HEK293 (cell line): ENCODE results near the gene RRN3.
"Not testable (repeated sequence)": the region's sequence is repeated elsewhere in the genome, so short reads cannot be mapped to it uniquely, and the experiment has no call there.

Experiments
- CTCF ChIA-PET: fragments of 350-600 bp; formaldehyde crosslinking; extraction: SDS; loops from one replicate; lab custom pipeline; 2021; ENCODE audit warnings: antibody characterized with exemption; lab: Yijun Ruan, JAX
- POLR2A ChIA-PET: fragments of 300-600 bp; formaldehyde crosslinking; extraction: SDS; loops from one replicate; lab custom pipeline; 2020; ENCODE audit warnings: antibody characterized with exemption, inconsistent platforms; lab: Yijun Ruan, JAX
- H3K27ac ChIP-seq: fragments of 200-500 bp; sonication (Bioruptor generic); 2 replicates; pipeline ENCODE4 v1.5.1; 2014; ENCODE audit warnings: low read depth, low read length, control low read depth, inconsistent platforms; ENCODE audit errors: extremely low read depth
- H3K36me3 ChIP-seq, 2 experiments: fragments of 200-500 bp in 1 of 2; sonication (Bioruptor generic) in 1 of 2; 1 replicate in 1 of 2; 2 replicates in 1 of 2; pipeline ENCODE4 v1.5.1; 2014 to 2017; ENCODE audit warnings: inconsistent platforms in 2 of 2, low read length in 2 of 2; ENCODE audit not compliant: control insufficient read depth in 2 of 2, insufficient read depth in 1 of 2
- H3K4me1 ChIP-seq: fragments of 200-500 bp; sonication (Bioruptor generic); 2 replicates; pipeline ENCODE4 v1.5.1; 2014; ENCODE audit warnings: mild to moderate bottlenecking, low read length, inconsistent platforms; ENCODE audit not compliant: control insufficient read depth, insufficient read depth
- H3K4me3 ChIP-seq: 2 replicates; pipeline ENCODE4 v1.5.1; 2011; ENCODE audit warnings: low read depth, mild to moderate bottlenecking, control low read depth, low read length, moderate library complexity
- H3K9me3 ChIP-seq: fragments of 200-500 bp; sonication (Bioruptor generic); 2 replicates; pipeline ENCODE4 v1.5.1; 2014; ENCODE audit warnings: low read depth, low read length, inconsistent platforms; ENCODE audit not compliant: control insufficient read depth, insufficient read depth
- IKZF3 ChIP-seq: fragments of 450-650 bp; IDR thresholded peaks from 2 replicates; pipeline ENCODE4 v1.5.0; 2018; ENCODE audit warnings: missing biosample characterization, mild to moderate bottlenecking, missing genetic modification characterization, moderate library complexity
- KLF10 ChIP-seq: fragments of 450-650 bp; IDR thresholded peaks from 2 replicates; pipeline ENCODE4 v1.5.1; 2018; ENCODE audit warnings: missing biosample characterization, mild to moderate bottlenecking, missing genetic modification characterization
- KLF9 ChIP-seq: fragments of 450-650 bp; formaldehyde crosslinking; IDR thresholded peaks from 2 replicates; pipeline ENCODE4 v1.5.1; 2016; ENCODE audit warnings: missing biosample characterization, missing genetic modification characterization, low read depth
- OSR2 ChIP-seq: fragments of 450-650 bp; formaldehyde crosslinking; IDR thresholded peaks from 2 replicates; pipeline ENCODE4 v1.5.1; 2016; ENCODE audit warnings: missing biosample characterization, missing genetic modification characterization
- PRDM1 ChIP-seq: fragments of 450-650 bp; formaldehyde crosslinking; IDR thresholded peaks from 2 replicates; pipeline ENCODE4; 2016; ENCODE audit warnings: missing biosample characterization, missing genetic modification characterization
- SP7 ChIP-seq: fragments of 450-650 bp; formaldehyde crosslinking; IDR thresholded peaks from 2 replicates; pipeline ENCODE4 v1.5.1; 2016; ENCODE audit warnings: missing biosample characterization, missing genetic modification characterization
- ZBTB17 ChIP-seq: fragments of 450-650 bp; formaldehyde crosslinking; IDR thresholded peaks from 2 replicates; pipeline ENCODE4 v1.5.1; 2016; ENCODE audit warnings: missing biosample characterization, missing genetic modification characterization
- ZBTB21 ChIP-seq: fragments of 450-650 bp; formaldehyde crosslinking; IDR thresholded peaks from 2 replicates; pipeline ENCODE4 v1.5.1; 2017; ENCODE audit warnings: missing biosample characterization, missing genetic modification characterization
- ZEB2 ChIP-seq: fragments of 450-650 bp; formaldehyde crosslinking; IDR thresholded peaks from 2 replicates; pipeline ENCODE4 v1.5.1; 2016; ENCODE audit warnings: missing biosample characterization, missing genetic modification characterization
- ZNF324 ChIP-seq: fragments of 450-650 bp; formaldehyde crosslinking; IDR thresholded peaks from 2 replicates; pipeline ENCODE4 v1.5.1; 2016; ENCODE audit warnings: missing biosample characterization, missing genetic modification characterization
- ZNF335 ChIP-seq: fragments of 450-650 bp; formaldehyde crosslinking; conservative IDR thresholded peaks from 2 replicates; pipeline ENCODE4 v1.5.1; 2016; ENCODE audit warnings: missing biosample characterization, missing genetic modification characterization
- ZNF362 ChIP-seq: fragments of 450-650 bp; formaldehyde crosslinking; IDR thresholded peaks from 2 replicates; pipeline ENCODE4 v1.5.1; 2016; ENCODE audit warnings: missing biosample characterization, missing genetic modification characterization
- ZNF366 ChIP-seq: fragments of 450-650 bp; formaldehyde crosslinking; conservative IDR thresholded peaks from 2 replicates; pipeline ENCODE4 v1.5.1; 2016; ENCODE audit warnings: missing biosample characterization, missing genetic modification characterization
- ZNF513 ChIP-seq: fragments of 450-650 bp; IDR thresholded peaks from 2 replicates; pipeline ENCODE4 v1.5.1; 2018; ENCODE audit warnings: missing biosample characterization, missing genetic modification characterization
- ZNF549 ChIP-seq: fragments of 450-650 bp; IDR thresholded peaks from 2 replicates; pipeline ENCODE4 v1.5.1; 2018; ENCODE audit warnings: missing biosample characterization, missing genetic modification characterization, mild to moderate bottlenecking, inconsistent platforms, moderate library complexity
- ZNF558 ChIP-seq: fragments of 450-650 bp; formaldehyde crosslinking; IDR thresholded peaks from 2 replicates; pipeline ENCODE4 v1.5.1; 2016; ENCODE audit warnings: missing biosample characterization, missing genetic modification characterization
- ZNF600 ChIP-seq: fragments of 450-650 bp; formaldehyde crosslinking; IDR thresholded peaks from 2 replicates; pipeline ENCODE4 v1.5.1; 2016; ENCODE audit warnings: missing biosample characterization, missing genetic modification characterization
- ZNF629 ChIP-seq: fragments of 450-650 bp; formaldehyde crosslinking; IDR thresholded peaks from 2 replicates; pipeline ENCODE4 v1.5.1; 2017; ENCODE audit warnings: missing biosample characterization, missing genetic modification characterization
- ZNF660 ChIP-seq: fragments of 450-650 bp; IDR thresholded peaks from 2 replicates; pipeline ENCODE4 v1.5.1; 2018; ENCODE audit warnings: missing biosample characterization, mild to moderate bottlenecking, missing genetic modification characterization
- ZNF692 ChIP-seq: fragments of 450-650 bp; formaldehyde crosslinking; IDR thresholded peaks from 2 replicates; pipeline ENCODE4 v1.5.1; 2016; ENCODE audit warnings: missing biosample characterization, missing genetic modification characterization
- ZSCAN30 ChIP-seq: fragments of 450-650 bp; IDR thresholded peaks from 2 replicates; pipeline ENCODE4 v1.5.1; 2018; ENCODE audit warnings: missing biosample characterization, mild to moderate bottlenecking, missing genetic modification characterization, moderate library complexity
- ZXDB ChIP-seq: fragments of 450-650 bp; formaldehyde crosslinking; IDR thresholded peaks from 2 replicates; pipeline ENCODE4 v1.5.1; 2016; ENCODE audit warnings: missing biosample characterization, missing genetic modification characterization
- TF ChIP-seq, protein P1 (sequence below): fragments of 450-650 bp; formaldehyde crosslinking; IDR thresholded peaks from 2 replicates; pipeline ENCODE4 v1.5.1; 2016; ENCODE audit warnings: missing biosample characterization, missing genetic modification characterization

RRN3 gene

DNA sequence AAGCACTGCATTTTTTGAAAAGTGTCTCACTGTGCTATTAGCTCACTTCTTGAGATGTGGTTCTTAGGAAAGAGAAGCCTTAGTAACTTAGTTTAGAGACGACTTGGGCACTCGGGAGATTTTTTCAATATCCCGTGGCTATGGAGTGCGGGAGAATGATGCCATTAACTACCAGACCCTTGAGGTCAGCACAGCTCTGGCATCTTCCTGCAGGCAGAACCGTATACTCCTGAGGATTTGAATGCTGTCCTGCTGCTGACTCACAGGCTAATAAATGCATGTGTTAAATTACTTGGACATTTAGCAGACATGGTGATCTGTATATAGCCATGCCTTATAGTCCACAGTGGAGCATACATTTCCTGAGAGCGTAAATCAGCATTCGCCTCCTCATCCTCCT is 72.6 kb downstream of the RRN3 start:
- CTCF ChIA-PET, H3K4me1 ChIP-seq, H3K9me3 ChIP-seq, H3K27ac ChIP-seq, POLR2A ChIA-PET, H3K4me3 ChIP-seq: not testable (repeated sequence)
- peaks cover 30 to 67% of the 10 kb centered on the region in 2 experiments for H3K36me3 ChIP-seq
- peak; percentile 79 for TF ChIP-seq ZNF549 (tag by site-specific recombination)
- peak; percentile 53; the same call in 1 of the 2 replicates for TF ChIP-seq IKZF3
- TF ChIP-seq ZNF324 (tag by site-specific recombination) = 0 out of 2 replicates have a peak, but pooled peaks have one; percentile 43
- TF ChIP-seq ZBTB17 (tag by site-specific recombination) = peak; percentile 85
- TF ChIP-seq ZNF629 = peak; percentile 65
- TF ChIP-seq ZNF366 (tag by site-specific recombination) = peak; percentile 49; the same call in 1 of the 2 replicates
- TF ChIP-seq SP7 = peak; percentile 34
- peak; percentile 46; the same call in 1 of the 2 replicates for TF ChIP-seq ZNF513
- TF ChIP-seq ZEB2 = peak; percentile 59; the same call in 1 of the 2 replicates
- TF ChIP-seq ZNF558 (tag by site-specific recombination) = 0 out of 2 replicates have a peak, but pooled peaks have one; percentile 38
- TF ChIP-seq ZNF660 = peak; percentile 98
- 0 out of 2 replicates have a peak, but pooled peaks have one; percentile 23 for TF ChIP-seq ZNF362 (tag by site-specific recombination)
- peak; percentile 94 for TF ChIP-seq ZNF600 (tag by site-specific recombination)
- peak; percentile 43; the same call in 1 of the 2 replicates for TF ChIP-seq ZNF335 (tag by site-specific recombination)
- TF ChIP-seq ZBTB21 (tag by site-specific recombination) = 0 out of 2 replicates have a peak, but pooled peaks have one; percentile 8
- TF ChIP-seq, protein P1, sequence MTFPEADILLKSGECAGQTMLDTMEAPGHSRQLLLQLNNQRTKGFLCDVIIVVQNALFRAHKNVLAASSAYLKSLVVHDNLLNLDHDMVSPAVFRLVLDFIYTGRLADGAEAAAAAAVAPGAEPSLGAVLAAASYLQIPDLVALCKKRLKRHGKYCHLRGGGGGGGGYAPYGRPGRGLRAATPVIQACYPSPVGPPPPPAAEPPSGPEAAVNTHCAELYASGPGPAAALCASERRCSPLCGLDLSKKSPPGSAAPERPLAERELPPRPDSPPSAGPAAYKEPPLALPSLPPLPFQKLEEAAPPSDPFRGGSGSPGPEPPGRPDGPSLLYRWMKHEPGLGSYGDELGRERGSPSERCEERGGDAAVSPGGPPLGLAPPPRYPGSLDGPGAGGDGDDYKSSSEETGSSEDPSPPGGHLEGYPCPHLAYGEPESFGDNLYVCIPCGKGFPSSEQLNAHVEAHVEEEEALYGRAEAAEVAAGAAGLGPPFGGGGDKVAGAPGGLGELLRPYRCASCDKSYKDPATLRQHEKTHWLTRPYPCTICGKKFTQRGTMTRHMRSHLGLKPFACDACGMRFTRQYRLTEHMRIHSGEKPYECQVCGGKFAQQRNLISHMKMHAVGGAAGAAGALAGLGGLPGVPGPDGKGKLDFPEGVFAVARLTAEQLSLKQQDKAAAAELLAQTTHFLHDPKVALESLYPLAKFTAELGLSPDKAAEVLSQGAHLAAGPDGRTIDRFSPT (tag by site-specific recombination) = peak; percentile 61; the same call in 1 of the 2 replicates

DNA sequence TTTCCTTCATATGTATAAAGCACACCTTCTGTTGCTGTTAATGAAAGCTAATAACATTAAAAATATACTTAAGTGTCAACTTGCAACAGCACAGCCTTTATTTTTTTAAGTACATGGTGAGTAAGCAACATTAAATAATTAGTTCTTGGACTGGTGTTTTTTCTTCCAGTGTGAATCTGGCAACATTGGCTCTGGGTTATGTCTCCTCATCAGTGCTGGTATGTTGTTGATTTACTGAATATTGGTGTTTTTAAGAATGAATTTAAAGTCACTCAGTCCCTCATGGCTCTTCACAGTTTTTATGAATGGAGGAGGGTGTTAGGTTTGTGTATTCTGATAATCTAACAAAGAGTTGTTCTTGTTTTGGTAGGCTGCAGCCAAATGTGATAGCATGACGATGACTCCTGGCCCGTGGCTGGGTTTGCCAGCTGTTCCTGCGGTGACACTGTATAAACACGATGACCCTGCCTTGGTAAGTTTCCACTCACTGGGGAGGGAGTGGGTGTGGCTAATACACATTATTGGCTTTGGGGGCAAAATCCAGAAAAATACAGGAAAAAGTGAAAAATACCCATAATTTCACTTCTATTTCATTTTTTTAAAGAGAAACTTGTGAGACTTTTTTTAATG is 77.0 kb downstream of the RRN3 start:
- CTCF ChIA-PET, H3K4me3 ChIP-seq, H3K27ac ChIP-seq, H3K4me1 ChIP-seq, H3K9me3 ChIP-seq: not testable (repeated sequence)
- TF ChIP-seq SP7 (0 out of 2 replicates have a peak, but pooled peaks have one; percentile 31), ZXDB (tag by site-specific recombination) (0 out of 2 replicates have a peak, but pooled peaks have one; percentile 24), KLF10 (tag by site-specific recombination) (0 out of 2 replicates have a peak, but pooled peaks have one; percentile 29), ZNF513 (0 out of 2 replicates have a peak, but pooled peaks have one; percentile 7), ZSCAN30 (peak; percentile 63; the same call in 1 of the 2 replicates), ZNF335 (tag by site-specific recombination) (0 out of 2 replicates have a peak, but pooled peaks have one; percentile 7), PRDM1 (peak; percentile 54), KLF9 (tag by site-specific recombination) (peak; percentile 58; the same call in 1 of the 2 replicates), ZNF629 (peak; percentile 60), ZNF692 (tag by site-specific recombination) (peak; percentile 40; the same call in 1 of the 2 replicates), OSR2 (tag by site-specific recombination) (0 out of 2 replicates have a peak, but pooled peaks have one; percentile 9)
- peaks cover 23 to 47% of the 10 kb centered on the region in 2 experiments for H3K36me3 ChIP-seq
- POLR2A ChIA-PET = interaction anchor here (0.7 kb wide), 1 partner anchor 431 kb away, joined by 3 read pairs; no protein-coding TSS in a partner anchor

GRCh38 chr16:15016354-15016753 is 77.7 kb downstream of the RRN3 start:
- POLR2A ChIA-PET, H3K4me1 ChIP-seq, H3K4me3 ChIP-seq, CTCF ChIA-PET, H3K27ac ChIP-seq, H3K9me3 ChIP-seq: not testable (repeated sequence)
- H3K36me3 ChIP-seq = peaks cover 28 to 47% of the 10 kb centered on the region in 2 experiments
